HG02642 (cell line): ENCODE results near the gene ATPAF1.
A peak's percentile ranks its signal among the peaks of the same experiment; 100 is the strongest.

ENCODE experiments used
- ATAC-seq: cut with Tn5 transposase; IDR thresholded peaks from one replicate; pipeline ENCODE4 v1.9.1; 2021; ENCODE audit warnings: mild to moderate bottlenecking; ENCODE audit not compliant: unreplicated experiment, poor library complexity

The ATPAF1 gene

DNA sequence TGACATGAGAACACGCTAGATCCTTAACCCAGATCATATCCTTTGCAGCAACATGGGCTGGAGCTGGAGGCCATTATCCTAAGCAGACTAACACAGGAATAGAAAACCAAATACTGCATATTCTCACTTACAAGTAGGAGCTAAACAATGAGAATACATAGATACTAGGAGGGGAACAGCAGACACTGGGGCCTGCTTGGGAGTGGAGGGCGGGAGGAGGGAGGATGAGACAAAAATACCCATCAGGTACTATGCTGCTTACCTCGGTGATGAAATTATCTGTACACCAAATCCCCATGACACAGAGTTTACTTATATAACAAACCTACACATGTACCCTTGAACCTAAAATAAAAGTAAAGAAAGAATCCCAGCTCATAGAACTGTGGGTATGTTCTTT lies 50.3 kb downstream of the ATPAF1 start:
- no peak for ATAC-seq

DNA sequence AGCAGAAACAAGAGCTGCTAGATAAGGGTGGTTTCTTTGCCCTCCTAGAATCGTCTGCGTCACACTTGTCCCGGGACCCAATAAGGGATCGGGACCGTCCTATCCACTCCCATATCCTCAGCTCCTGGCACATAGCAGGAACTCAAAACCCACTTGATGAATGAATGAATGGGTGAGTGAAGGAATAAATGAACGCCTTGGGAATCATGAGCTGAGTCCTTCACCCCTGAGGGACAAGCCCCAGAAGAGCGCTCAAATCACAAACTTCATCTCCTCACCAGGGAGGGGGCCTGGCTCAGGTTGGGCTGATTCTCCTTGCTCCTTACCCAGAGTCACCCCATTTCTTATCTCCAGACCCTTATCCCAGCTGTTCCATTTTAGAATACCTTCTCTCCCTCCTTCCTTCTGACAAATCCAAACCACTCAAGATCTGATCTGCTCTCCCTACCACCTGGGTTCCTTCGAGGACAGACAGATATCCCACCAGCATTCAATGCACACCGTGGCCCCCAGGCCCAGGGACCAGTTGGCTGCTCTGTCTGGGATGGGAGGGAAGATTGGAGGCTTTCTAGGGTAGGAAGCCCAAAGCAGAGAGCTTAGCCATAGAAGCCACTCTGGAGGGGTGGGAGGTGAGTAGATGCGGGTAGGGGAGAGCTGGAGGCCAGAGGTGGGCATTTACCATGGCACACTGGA lies 50.9 kb downstream of the ATPAF1 start:
- peak; percentile 7 for ATAC-seq

DNA sequence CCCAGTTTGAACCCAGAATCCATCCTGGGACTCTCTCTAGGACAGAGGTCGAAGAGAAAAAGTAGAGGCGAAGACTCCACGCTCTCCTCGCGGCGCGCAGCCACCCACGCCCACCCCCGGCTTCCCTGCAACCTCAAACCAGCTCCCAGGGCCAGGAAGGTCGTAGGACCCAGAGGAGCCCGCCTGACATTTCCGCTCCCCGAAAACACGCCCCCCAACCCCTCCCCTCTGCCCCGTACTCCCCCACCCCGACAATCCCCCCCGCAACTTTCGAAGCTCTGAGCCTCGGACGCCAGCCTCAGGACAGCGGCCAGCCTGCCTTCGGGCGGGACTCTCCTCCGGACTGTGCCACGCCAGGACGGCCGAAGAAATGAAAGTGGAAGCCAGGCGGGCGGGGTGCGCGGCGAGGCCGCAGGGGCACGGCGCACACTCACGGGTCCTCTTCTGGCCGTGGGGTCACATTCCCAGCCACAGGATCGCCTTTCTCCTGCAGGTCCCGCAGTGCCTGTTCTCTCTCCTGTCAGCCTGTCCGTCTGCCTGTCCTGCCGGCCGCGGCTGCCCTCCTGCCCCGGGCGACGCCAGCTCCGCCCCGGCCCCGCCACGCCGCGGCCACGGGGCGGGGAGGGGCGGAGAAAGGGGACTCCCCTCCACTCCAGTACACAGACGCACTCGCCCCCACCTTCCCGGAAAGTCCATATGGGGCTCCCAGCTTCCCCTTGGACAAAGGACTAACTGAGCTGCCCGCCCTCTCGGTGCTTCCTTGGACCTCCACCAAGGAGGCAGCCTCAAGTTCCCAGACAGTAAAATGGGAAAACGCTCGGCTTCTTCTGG lies 51.7 kb downstream of the ATPAF1 start, which contains the start of gene MOB3C:
Gene MOB3C (minus strand): TSS at position 535 of the 831 bp plus-strand sequence. CDS start 3,490 bp downstream, outside the sequence.
- peak; percentile 67 for ATAC-seq

DNA sequence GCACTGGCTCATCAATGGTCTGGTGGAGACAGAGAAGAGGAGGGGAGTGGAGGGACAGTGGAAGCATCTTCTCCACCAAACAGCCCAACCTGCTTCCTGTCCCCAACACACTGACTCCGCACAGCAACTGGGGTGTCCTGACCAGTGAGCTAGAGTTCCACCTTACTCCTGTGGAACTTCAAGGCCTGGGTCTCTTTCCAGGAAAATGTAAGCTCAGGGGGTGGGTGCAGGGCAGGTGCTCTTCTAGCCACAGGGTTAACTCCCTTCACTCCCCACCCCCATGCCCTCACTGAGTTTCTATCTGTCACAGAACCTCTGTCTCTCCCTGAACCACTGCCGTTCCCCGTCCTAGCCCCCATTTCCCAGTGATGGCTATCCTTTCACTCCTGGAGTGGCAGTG lies 52.4 kb downstream of the ATPAF1 start:
- ATAC-seq = no peak

DNA sequence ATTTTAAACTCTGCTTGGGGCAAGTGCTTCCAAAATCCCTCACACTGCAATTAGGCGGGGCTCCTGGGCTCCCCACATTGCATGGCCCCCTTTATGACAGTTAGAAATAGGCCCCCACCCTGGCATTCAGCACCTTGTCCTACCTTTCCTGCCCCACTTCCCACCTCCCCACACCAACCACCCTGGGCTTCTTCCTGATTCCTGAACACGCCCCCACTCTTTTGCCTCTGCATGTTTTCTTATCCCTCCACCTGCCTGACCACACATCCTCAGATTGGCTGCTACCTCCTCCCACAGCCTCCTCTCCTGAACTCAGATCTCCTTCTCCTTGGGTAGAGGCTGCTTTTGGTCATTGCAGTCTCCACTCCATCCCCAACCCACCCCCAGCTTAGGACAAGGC lies 53.1 kb downstream of the ATPAF1 start:
- no peak for ATAC-seq

DNA sequence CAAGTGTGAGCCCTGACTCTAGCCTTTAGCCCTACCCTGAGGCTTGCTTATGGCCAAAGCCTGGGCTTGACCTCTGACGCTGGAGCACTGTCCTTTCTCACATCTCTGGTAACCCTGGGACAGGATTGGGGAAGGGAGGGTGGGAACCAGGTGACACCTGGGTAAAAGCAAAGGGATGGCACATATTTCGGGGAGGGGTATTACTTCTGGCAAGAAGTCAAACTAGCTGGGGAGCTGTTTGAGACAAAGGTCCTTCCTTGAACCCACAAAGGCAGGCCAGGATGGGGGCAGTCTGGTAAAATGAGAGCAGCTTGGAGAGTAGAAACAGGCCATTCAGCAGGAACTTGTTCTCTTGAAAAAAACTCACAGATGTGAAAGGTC lies 53.6 kb downstream of the ATPAF1 start:
- no peak for ATAC-seq

DNA sequence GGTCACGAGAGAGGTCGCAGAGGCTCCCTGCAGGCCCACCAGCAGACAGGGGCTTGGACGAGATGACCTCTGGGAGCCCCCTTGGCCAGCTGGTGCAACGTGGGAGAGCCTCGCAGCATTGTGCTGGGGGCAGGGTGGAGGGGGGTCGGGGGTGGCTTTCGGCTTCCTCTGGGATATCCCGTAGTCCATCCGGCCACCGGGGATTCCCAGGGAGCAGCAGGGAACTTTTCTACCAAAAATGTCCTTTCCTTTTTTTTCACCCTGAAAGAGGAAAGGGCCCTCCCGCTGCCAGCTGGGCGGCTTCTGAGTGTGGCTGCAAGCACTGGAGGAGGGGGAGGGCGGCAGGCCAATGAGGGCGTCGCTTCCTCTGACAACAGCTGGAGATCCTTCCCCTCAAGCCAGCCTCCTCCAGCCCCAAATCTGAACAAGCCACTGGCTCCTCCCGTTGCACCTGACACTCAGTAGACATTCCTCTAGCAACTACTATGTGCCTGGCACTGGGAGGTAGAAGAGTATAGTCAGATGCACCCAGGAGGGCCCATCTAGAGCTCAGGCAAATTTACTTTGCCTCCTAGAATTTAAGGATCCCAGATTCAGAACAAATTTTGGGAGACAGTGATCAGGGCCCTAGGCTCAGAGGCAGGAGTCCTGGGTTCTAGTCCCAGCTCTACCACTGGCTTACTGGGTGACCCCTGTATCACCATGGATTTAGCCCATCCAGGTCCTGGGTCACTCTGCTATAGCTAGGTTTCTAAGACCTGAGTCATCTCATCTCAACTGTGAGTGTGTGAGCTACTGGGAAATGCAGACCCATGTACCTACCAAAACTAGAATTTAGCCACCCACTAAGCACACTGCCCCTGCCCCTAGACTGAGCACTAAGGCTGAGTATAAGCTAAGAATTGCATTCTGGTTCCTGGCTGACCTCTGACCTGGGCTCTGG lies 54.2 kb downstream of the ATPAF1 start:
- peak; percentile 62 for ATAC-seq

DNA sequence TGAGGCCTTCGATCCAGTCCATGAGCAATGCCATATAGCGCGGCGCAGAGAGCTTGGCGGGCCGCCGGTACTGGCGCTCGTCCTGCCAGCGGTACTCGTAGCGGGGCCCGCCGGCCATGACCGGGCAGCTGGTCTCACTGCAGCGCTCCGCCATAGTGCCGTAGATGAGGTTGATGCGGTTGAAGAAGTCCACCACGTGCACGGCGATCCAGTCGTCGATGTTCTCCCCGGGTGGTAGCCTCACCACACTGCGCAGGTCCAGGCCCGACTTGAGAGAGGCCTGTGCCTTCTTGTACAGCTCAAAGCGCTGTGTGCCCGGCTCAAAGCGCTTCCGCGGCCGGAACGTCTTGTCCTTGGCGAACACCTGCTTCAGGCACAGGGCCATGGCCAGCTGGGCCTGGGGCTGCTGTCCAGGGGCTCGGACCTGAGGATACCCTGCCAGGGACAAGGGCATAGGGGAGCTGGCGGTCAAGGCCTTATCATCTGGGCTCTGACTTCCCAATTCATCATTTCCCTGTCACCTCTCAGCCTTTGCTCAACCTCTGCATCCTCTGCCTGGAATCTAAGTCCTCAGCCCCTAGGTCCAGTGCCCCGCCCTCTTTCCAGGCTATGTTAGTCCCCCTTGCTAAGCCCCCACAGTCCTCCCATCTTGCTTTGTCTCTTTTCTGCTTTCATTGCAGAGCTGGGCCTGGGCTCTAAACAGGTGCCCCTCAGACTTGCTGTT lies 55.1 kb downstream of the ATPAF1 start:
- ATAC-seq = no peak

DNA sequence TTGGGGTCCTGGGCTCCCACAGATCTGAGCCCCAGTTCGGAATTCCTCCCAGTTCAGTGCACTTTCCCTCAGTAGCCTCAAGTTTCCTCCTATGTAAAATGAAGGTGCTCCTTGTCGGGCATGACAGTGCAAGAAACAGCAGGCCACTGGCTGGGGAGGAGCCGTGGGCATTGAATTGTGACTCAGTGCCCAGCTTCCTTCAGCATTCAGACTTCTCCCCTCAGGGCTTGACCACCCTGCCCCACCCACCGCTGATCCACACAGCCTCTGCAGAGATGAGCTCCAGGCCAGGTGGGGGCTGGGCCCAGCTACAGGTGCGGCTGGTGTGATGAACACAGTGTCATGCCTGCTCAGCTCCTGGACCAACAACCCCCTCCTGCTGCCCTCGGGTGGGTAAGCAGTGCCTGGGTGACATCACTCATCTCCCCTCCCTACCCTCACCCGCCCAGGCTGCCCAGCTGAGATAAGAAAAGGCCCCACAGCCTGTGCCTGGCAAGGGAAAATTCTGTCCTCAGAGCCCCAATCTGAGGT lies 56.4 kb downstream of the ATPAF1 start:
- no peak for ATAC-seq

DNA sequence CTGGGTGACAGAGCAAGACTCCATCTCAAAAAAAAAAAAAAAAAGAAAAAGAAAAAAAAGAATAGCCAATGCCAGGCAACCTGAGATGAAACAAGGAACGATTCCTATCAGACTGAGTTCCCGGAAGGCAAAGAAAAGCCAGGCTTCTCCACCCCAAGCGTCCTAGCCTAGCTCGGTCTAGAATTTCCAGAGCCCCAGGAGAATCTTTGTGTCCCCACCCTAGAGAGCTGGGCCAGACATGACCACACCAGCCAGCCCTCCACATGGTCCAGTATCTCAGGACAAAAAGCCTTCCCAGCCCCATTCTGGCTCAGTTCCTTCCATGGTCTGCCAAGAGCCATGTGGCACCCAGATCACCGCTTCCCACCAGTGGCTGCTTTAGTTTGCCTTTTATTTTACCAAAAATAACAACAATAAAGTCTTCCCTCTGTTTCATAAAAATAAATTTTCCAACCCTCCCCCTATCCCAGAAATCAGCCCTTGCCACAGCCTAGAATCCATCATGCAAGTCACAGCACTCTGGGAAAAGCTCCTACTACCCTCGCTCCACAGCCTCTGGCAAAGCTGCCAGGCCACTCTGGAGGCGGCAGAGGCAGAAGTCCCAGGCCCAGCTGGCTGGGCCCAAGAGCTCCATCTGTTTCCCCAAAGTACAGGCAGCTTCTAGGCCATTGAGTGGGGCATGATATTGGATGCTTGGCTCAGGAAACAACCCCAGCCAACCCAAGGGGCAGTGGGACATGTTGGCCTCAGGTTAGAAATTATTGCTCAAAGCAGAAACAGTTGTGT lies 60.6 kb downstream of the ATPAF1 start:
- no peak for ATAC-seq

DNA sequence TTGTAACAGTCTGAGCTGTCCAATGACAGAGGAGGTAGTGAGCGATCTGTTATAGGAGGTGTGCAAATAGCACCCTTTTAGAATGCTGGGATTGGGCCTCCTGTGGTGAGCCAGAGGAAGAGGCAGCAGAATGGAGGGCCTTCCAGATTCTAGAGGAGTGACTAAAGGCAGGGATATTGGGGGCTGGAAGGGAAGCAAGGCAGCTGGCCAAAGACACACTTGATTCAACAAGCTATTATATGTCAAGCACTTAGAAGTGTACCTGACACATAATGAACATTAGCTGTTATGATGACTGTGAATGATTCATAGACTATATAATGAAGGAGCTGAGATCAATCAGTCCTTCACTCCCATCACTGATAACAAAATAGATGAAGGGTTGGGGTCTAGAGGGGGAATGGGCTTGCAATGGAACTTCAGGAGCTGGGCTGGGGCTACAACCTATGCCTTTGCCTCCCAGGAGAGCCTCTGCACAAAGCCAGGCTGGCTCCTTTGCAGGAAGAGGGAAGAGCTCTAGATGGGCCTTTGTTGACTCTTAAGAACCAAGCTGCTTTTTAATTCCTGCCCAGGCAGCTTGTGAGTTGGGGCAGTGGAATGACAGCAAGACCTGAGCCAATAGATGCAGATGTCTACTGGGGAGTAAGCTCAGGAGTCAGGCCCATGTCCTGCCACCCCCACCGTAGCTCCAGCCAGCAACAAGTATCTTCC lies 61.8 kb downstream of the ATPAF1 start:
- ATAC-seq = no peak

DNA sequence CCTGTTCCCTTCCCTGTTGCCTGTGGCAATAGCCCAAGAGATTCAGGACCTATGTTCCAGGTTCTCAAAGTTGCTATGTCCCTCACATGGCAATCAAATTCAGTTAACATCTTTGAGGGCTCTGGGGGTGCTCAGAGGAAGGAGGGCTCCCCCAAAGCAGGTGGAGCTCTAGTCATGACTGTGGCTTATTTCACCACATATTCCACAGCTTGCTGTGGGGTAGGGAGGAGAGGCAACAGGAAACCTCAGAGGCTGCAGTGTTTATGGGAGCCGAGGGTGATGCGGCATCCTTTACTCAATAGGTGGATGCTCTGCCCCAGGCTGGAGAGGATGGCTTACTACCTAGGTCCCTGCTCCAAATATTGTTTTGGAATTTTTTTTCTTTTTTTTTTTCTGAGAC lies 62.9 kb downstream of the ATPAF1 start:
- ATAC-seq = no peak

DNA sequence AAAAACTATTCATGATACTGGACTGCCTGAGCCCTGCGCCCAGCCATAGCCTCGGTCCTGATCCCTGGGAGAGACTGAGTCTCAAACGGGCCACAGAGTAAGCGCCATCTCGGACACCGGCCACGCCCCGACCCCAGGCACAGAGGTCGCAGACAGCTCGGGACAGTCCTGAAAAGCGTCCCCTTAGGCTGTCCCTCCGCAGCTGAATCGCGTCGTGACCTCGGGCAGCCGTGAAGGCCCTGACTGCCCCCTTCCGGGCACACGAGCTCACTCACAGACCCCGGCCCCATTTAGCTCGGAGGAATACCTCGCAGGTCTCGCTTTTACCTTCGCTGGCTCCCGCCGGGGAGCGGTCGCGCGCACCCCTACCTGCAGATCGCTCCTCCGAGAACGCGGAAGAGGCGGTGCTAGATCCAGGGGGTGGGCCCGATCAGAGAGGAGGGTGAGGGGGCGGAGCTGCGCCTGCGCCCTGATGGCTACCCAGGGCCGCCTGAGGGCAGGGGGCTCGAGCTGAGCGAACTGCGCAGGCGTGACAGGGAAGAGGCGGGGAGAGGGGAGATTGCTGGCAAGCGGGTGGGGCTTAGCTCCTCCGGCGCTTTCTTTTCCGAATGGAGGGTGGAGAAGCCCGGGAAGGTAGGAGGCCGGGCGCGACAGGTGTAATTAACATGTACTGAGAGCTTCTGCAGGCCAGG lies 64.2 kb downstream of the ATPAF1 start, which contains the start of gene MKNK1:
Gene MKNK1 (minus strand): TSS at position 411 of the 692 bp plus-strand sequence. CDS start 20,941 bp downstream, outside the sequence.
- peak; percentile 98 for ATAC-seq

DNA sequence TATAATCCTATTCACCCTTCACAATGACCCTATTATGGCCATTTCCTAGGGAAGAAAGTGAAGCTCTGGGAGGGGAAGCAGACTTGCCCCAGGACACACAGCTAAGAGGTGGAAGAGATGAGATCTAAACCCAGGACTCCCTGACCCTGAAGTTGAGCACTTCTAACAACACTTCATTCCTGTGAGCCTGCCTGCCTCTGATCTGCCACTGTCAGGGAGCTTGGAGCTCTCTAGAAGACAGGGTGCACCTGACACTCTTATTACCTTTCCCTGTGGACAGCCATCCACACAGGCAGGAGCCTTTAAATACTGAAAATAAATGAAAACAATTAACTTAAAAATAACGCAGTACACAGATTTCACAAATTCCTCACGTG lies 64.7 kb downstream of the ATPAF1 start:
- ATAC-seq = no peak

DNA sequence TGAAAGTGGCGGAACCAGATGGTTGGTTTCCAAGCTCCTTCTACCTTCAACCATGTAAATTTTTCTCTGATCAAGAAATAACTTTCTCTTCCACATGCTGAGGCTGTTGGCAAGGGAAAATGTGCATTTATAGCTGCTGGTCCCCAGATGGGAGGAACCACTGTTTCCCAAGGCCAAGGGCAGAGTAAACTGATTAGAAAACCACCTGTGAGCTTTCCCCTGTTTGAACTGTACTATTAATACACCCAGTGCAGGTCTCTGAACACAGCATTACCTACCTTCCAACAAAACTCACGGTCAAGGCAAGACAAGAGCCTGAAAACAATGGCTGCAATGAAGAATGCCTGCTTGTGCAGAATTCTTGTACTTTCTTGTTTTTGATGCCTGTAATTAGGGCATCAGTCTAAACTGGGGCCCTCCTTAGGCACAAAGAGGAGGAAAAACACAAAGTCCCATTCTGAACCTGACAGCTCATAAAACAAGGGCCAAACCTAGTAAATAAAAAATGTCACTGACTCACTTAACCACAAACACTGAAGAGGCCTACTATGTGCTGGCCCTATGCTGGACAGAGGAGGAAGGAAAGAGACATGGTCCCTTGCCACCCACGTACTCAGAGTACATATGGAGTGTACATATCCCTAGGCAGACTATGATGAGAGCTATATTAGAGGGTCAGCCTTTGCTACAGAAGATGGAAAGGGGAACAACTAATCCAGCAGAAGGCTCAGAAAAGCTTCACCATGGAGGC lies 66.7 kb downstream of the ATPAF1 start:
- no peak for ATAC-seq

DNA sequence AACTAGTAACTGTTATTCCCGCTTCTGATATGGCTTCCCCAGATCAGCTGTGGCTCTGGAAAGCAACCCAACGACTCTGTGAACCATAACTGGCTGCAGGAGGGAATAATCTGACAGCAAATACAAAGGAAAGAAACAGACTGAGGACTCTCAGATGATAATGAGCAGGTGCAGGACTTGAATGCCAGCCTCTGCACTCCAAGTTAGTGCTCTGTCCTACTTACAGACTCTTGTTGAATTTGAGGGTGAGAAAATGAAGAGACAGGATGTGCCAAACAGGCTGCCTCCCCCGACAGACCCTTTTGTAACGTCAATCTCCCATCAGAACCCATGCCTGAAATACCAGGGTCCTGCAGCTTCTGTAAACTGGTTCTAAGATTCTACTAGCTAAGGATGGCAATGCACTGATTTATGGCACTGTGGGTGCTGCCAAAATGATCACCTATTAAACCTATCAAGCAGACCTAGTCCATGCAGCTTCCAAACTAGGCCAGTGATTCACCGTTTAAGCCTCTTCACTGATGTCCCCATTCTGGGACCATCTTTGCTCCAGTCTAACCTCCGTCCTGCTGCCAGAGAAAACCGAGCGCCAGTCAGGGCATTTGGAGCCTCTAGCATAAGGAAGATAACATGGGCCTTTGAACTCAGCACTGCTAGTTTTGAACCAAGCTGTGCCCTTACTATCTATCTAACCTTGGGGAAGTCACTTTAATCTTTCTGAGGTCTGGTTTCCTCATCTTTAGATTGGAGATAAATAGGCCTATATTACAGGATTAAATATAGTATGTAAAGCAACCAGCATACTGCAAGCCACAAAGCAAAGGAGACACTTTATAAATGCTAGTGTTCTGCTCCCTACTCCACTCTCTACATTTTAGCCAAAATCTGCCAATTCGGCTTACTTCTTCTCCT lies 68.8 kb downstream of the ATPAF1 start:
- ATAC-seq = no peak
